Regular cardiac myocyte (primary cell): ENCODE data around the gene ARHGAP40. TPM values are rescaled to one million over a fixed set of nuclear protein-coding genes. Genes with fewer than 3 reads are reported as not detected.

Source experiments
- total RNA-seq: library from RNA; depleted of rRNA; stranded (reverse); fragments of >200 nt; gene quantifications from 2 replicates; pipeline ENCODE4 v1.2.3, GENCODE V29; 2014

ARHGAP40 gene
- not detected in 2 replicates for total RNA-seq

DNA sequence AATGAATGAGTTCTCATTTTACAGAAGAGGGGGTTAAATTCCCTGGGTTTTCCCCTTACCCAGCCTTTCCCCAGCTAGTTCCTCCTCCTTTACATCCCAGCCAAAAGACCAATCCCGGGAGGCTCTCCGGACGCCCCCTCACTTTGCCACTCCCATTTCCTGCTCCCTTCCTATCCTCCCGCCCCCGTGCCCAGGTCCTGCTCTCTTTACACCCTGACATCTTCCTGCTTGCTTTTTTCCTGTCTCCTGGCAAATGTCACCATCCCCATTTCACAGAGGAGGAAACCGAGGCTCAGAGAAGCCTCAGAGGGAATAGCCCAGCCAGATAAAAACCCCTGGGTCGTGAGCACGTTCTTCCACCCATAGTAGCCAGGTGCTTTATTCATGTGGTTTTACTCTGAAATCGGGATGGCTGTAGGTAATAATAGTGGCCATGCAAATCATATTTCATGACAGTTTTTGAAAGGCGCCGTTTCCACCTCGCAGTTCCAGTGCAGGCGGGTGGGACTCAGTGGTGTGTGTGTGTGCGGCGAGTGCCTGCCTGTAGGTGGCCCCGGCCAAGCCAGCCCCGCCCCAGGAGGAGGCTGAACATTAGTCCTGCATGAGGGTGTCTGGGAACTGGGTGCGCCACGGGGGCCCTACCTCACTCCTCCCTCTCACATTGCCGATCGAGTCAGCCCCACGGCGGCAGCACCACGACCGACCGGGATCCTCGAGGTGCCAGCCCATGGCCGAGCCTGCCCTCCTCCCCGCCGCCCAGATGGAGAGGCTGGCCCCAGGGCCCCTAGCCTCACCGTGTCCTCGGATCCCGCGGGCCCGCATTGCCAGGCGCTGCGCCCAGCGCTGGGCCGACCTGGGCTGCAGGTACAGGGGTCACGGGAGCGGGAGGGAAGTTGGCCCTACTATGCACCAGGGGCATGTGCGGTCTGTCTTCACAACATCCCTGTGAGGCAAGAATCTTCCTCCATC, at the start of gene ARHGAP40:
ARHGAP40 (plus strand) TSS at position 594 of the 969 bp plus-strand sequence.

DNA sequence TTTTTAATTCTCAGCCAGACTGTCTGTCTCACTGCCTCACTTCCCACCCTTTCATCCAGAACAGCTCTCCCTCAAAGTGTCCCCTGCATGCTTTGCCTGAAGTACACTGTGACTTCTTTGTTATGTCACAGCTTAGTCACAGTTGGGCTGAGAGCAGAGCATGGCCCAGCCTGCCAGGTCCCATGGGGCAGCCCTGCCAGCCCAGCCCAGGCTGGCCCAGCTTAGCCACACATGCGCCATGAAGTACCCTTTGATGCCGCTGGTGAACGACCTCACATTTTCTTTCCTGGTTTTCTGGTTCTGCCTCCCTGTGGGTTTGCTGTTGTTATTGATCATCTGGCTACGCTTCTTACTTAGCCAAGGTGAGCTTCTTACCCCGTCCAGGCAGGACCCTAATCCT, 20.6 kb upstream of the ARHGAP40 start, which contains the start of gene ADIG:
ADIG (plus strand) TSS at position 185 of the 400 bp plus-strand sequence; CDS start at position 239, 54 bp downstream.

Other genes starting within 250 kb of the ARHGAP40 start
- 8.2 and 11.3 TPM in 2 replicates for gene SNHG17, start 166.5 kb upstream of the ARHGAP40 start, total RNA-seq
- 18.6 and 24.8 TPM in 2 replicates for gene RALGAPB, start 129.0 kb upstream of the ARHGAP40 start, total RNA-seq
- not detected in 2 replicates for gene ADIG, start 20.6 kb upstream of the ARHGAP40 start, total RNA-seq
- gene SLC32A1, start 122.7 kb downstream of the ARHGAP40 start, total RNA-seq: under 0.01 TPM in 1 of 2 replicates, not detected in the other
- gene ACTR5, start 146.7 kb downstream of the ARHGAP40 start, total RNA-seq: 5.9 and 7.5 TPM in 2 replicates
- gene PPP1R16B, start 203.9 kb downstream of the ARHGAP40 start, total RNA-seq: 0.58 and 2.0 TPM in 2 replicates